ENCODE results near the gene SORBS1. TPM values are rescaled to one million over a fixed set of nuclear protein-coding genes. Genes with fewer than 3 reads are reported as not detected.

SORBS1 gene
- total and polyA plus RNA-seq, 9 of the 15 experiments (the other 6 are each of a cell fraction or from before 2014, with no cell fraction given) = 2.0 to 13.3 (median 6.5) TPM

GRCh38 chr10:95560278-95561176, 644 bp downstream of the SORBS1 start:
- DNase-seq (ENCODE audit: extremely low read depth in 1 of 4, low spot score in 3 of 4) (peak in 3 of 4 experiments; percentile 28 to 38 (median 35)), ATAC-seq (peak; percentile 10; the same call in 1 of the 3 replicates), FAIRE-seq (peak; percentile 54)
- H3K9me3 ChIP-seq (replicated peaks; ENCODE audit: control insufficient read depth, insufficient read depth, low read depth, low read length) = no peaks in the 10 kb centered on the region; the same call in 1 of the 2 replicates
- H3K27me3 ChIP-seq (ENCODE audit: control insufficient read depth in 2 of 2, insufficient read depth in 2 of 2, low read length in 2 of 2) = no peaks in the 10 kb centered on the region
- ChIA-PET POLR2A (interaction anchor here (0.7 kb wide), 1 partner anchor 16 kb away, joined by 4 read pairs; no protein-coding TSS in a partner anchor), CTCF (ENCODE audit: low intra/inter-chr PET ratio) (interaction anchor here (0.6 kb wide), 1 partner anchor 124 kb away, joined by 3 read pairs; no protein-coding TSS in a partner anchor)
- intact Hi-C loops (cut with micrococcal nuclease) = loop anchor here (2.0 kb wide), 1 partner anchor 68 kb away; no protein-coding TSS in a partner anchor
- BruUV-seq (replicated peaks) = TSS peak; percentile 67
- peak overlapping the region; percentile 67 for H3K4me3 ChIP-seq
- no peaks in the 10 kb centered on the region for H4K20me1 ChIP-seq (replicated peaks; ENCODE audit: control insufficient read depth, insufficient read depth, low read length)
- 6% methylated on average over 32 of the region's 48 CpGs for WGBS (ENCODE audit: insufficient coverage, low coverage, missing lambda C conversion rate)
- peak overlapping the region; percentile 76 for H2AFZ ChIP-seq (ENCODE audit: low read depth, low read length)
- H3K9ac ChIP-seq (ENCODE audit: insufficient read depth in 1 of 2, low read depth in 2 of 2, low read length in 2 of 2) = peak overlapping the region; percentile 53 to 92
- H3K36me3 ChIP-seq (ENCODE audit: control insufficient read depth, insufficient read depth, low read length) = no peaks in the 10 kb centered on the region
- in situ Hi-C loops (cut with MboI) = no loop called here
- H3K79me2 ChIP-seq (ENCODE audit: control insufficient read depth, insufficient read depth, low read length) = peaks cover 8% of the 10 kb centered on the region; the same call in 2 of the 3 replicates
- H3K4me2 ChIP-seq (ENCODE audit: insufficient read depth, low read length) = peak overlapping the region; percentile 87
- no peaks in the 10 kb centered on the region for H3K9me1 ChIP-seq (ENCODE audit: control insufficient read depth, insufficient read depth, low read length)
- H3K4me1 ChIP-seq (replicated peaks in 1 of 2; ENCODE audit: control insufficient read depth in 2 of 2, insufficient read depth in 2 of 2, low read length in 2 of 2) = peaks cover 18 to 22% of the 10 kb centered on the region in 2 experiments; a peak in 4 of 5 replicates
- peak overlapping the region; percentile 68; the same call in 2 of the 3 replicates for H3K27ac ChIP-seq (ENCODE audit: extremely low read depth, low read depth, low read length)
- no peak for TF ChIP-seq THAP12 (CRISPR knock-in tag; IDR thresholded peaks at IDR 0.05)
- no peak for TF ChIP-seq SLC30A9 (CRISPR knock-in tag; IDR thresholded peaks at IDR 0.05)
- TF ChIP-seq ZFP91 (CRISPR knock-in tag; IDR thresholded peaks at IDR 0.05) = peak; percentile 93
- TF ChIP-seq ZBTB5 (IDR thresholded peaks at IDR 0.05) = no peak
- TF ChIP-seq NR0B1 (IDR thresholded peaks at IDR 0.05; ENCODE audit: partially characterized antibody) = no peak
- TF ChIP-seq ELK3 (CRISPR knock-in tag; IDR thresholded peaks at IDR 0.05) = no peak
- TF ChIP-seq TARDBP (IDR thresholded peaks at IDR 0.05) = no peak
- TF ChIP-seq SRSF9 (IDR thresholded peaks at IDR 0.05; ENCODE audit: borderline replicate concordance, low read depth, low read length) = no peak
- peak; percentile 86; the same call in 1 of the 2 replicates for TF ChIP-seq CTBP1 (IDR thresholded peaks at IDR 0.05; ENCODE audit: borderline replicate concordance)
- no peak for TF ChIP-seq CBFA2T2 (conservative IDR thresholded peaks at IDR 0.05)
- peak; percentile 19 for TF ChIP-seq CCNT2 (IDR thresholded peaks at IDR 0.05; ENCODE audit: borderline replicate concordance, extremely low read depth, insufficient read length, low read depth, low read length)
